Activated B cell treated with CpG ODN at 0.5 μM for 24 hours (primary cell): ENCODE measurements around the gene OTP. TPM values are rescaled to one million over a fixed set of nuclear protein-coding genes. Genes with fewer than 3 reads are reported as not detected.

Experiments
- ATAC-seq: fragments of 200-7000 bp; cut with Tn5 transposase; one replicate; pipeline ENCODE4 v1.10.0; 2021; ENCODE audit warnings: low read depth, mild to moderate bottlenecking, moderate library complexity
- CTCF ChIA-PET: fragments of 350-600 bp; sonication (Branson Sonifier 250); formaldehyde crosslinking; loops from one replicate; lab custom pipeline; 2021; ENCODE audit warnings: antibody characterized with exemption; lab: Charles Lee
- POLR2A ChIA-PET: fragments of 350-600 bp; sonication (Branson Sonifier 250); formaldehyde crosslinking; loops from one replicate; lab custom pipeline; 2021; ENCODE audit warnings: antibody characterized with exemption; lab: Charles Lee
- DNase-seq: peaks from one replicate; pipeline ENCODE4 v3.0.0; 2022
- H3K27ac Mint-ChIP-seq: one replicate; pipeline ENCODE4 v1.8.0; 2020; ENCODE audit warnings: mixed read lengths
- H3K27me3 Mint-ChIP-seq: one replicate; pipeline ENCODE4 v1.8.0; 2021; ENCODE audit warnings: mixed read lengths
- H3K36me3 Mint-ChIP-seq: one replicate; pipeline ENCODE4 v1.8.0; 2021; ENCODE audit warnings: low read depth, mixed read lengths
- H3K4me1 Mint-ChIP-seq: one replicate; pipeline ENCODE4 v1.8.0; 2021; ENCODE audit warnings: mixed read lengths
- H3K4me3 Mint-ChIP-seq: one replicate; pipeline ENCODE4 v1.8.0; 2020; ENCODE audit warnings: mild to moderate bottlenecking, mixed read lengths
- H3K9me3 Mint-ChIP-seq: one replicate; pipeline ENCODE4 v1.8.0; 2020; ENCODE audit warnings: mixed read lengths
- CTCF ChIP-seq: fragments of 200-600 bp; IDR thresholded peaks from one replicate; pipeline ENCODE4 v1.8.0; 2022; ENCODE audit warnings: antibody characterized with exemption, mild to moderate bottlenecking
- intact Hi-C: fragments of 100-400 bp; cut with micrococcal nuclease; formaldehyde crosslinking; loops from one replicate; pipeline ENCODE4 v1.15.1; 2024
- total RNA-seq: library from RNA; stranded (reverse); gene quantifications from 2 replicates; pipeline ENCODE4 v1.2.3, GENCODE V29; 2022

Gene OTP
- total RNA-seq, 1 donor from 2014 or later, result not detected

DNA sequence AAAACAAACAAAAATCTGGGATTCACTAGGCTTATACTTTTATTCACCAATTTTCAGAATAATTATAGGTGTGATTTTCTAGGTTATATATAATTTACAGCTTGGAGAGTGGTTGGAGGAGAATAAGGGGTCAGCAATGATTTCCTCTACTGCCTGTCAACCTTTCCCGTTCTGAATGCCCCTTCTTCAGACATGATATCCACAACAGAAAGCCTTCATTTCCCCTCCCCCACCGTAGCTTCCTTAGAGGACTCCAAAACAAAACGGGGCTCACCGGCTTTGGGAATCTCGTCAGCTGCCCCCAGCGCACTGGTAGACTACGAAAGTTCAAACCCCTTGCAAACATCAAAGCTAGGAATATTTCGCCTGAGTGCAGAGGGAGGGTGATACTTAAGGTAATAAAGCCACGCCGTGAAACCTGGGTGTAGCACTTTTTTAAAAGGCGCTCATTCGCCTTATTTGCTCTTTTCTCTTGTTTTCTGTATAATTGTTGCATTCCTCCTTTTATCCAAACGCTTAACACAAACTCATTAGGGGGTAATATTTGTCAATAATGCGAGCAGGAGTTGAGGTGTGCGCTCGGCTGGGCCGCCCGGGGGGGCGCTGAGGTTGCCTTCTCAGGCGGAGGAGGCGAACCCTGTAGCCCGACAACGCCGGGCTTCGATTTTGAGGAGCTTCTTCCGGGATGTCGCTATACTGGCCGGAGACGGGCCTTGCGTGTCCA, 2.4 kb downstream of the OTP start:
- ATAC-seq, result no peak
- peaks cover 12% of the 10 kb centered on the region for H3K9me3 Mint-ChIP-seq
- no peak for DNase-seq
- H3K4me1 Mint-ChIP-seq, result peaks cover 9% of the 10 kb centered on the region
- H3K27ac Mint-ChIP-seq, result peak overlapping the region; percentile 61
- H3K27me3 Mint-ChIP-seq, result peaks cover 56% of the 10 kb centered on the region
- CTCF ChIA-PET, result no interaction called here
- POLR2A ChIA-PET, result interaction anchor here (0.6 kb wide), 1 partner anchor 168 kb away, joined by 5 read pairs; no protein-coding TSS in a partner anchor
- H3K36me3 Mint-ChIP-seq, result peaks cover 3% of the 10 kb centered on the region
- TF ChIP-seq CTCF, result no peak
- no peak overlapping the region for H3K4me3 Mint-ChIP-seq
- intact Hi-C loops, result no loop called here

DNA sequence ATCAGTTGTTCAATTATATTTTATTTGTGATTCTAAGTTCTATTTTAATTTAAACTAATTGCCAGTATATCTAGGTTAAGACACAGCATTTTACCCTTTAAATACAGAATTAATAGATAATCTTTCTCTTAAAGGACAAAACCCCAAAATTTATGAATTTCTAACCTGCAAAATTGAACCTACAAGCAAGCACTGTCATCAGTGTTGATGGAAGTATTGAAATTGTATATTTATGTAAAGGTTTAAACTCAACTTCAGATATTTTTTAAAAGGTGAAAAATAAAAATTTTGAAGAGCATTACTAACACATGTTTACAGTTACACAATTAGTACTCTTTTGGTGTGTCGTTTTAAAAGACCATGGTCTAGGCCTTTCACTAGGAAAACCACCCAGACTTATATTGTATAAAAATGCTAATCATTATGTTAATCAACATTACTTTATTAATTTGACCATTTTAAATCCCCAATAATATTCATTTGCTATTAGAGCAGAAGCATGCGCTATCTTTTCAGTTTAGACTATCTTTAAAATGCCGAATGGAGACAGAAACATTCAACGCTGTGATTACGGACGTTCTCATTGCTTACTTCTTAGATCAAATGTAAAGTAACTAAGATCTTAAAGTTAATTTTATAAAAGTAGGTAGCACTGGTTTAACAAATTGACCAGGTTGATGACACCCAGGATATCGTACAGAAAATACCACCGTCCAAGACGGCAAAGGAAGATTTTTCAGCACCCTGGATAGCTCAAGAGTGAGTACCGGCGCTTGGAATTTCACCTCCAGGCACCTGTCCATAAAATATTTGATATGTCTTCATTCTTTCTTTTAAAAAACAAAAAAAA, 3.2 kb downstream of the OTP start:
- Mint-ChIP-seq H3K4me1 (peaks cover 14% of the 10 kb centered on the region), H3K4me3 (no peak overlapping the region), H3K27ac (no peak overlapping the region), H3K27me3 (peaks cover 52% of the 10 kb centered on the region), H3K36me3 (peaks cover 3% of the 10 kb centered on the region), H3K9me3 (peaks cover 10% of the 10 kb centered on the region)
- POLR2A ChIA-PET, result no interaction called here
- DNase-seq, result no peak
- no peak for ATAC-seq
- intact Hi-C loops, result no loop called here
- no peak for TF ChIP-seq CTCF
- CTCF ChIA-PET, result no interaction called here

- POLR2A ChIA-PET, result interaction anchor here (1.3 kb wide), 1 partner anchor 1880 kb away, joined by 4 read pairs; the partner anchor contains the start of gene HOMER1
- Mint-ChIP-seq H3K4me1 (peaks cover 29% of the 10 kb centered on the region), H3K27me3 (peaks cover 51% of the 10 kb centered on the region), H3K36me3 (peaks cover 3% of the 10 kb centered on the region), H3K9me3 (peaks cover 10% of the 10 kb centered on the region), H3K27ac (no peak overlapping the region), H3K4me3 (no peak overlapping the region)
- TF ChIP-seq CTCF, result no peak
- intact Hi-C loops, result loop anchor here (5.0 kb wide), 3 partner anchors 141 to 1879 kb away; partner anchors contain the start of genes HOMER1 and WDR41
- no peak for ATAC-seq
- no peak for DNase-seq
- CTCF ChIA-PET, result no interaction called here
Measured at GRCh38 chr5:77633709-77634108, 4.8 kb downstream of the OTP start.

- Mint-ChIP-seq H3K9me3 (peaks cover 12% of the 10 kb centered on the region), H3K4me3 (no peak overlapping the region), H3K4me1 (peaks cover 30% of the 10 kb centered on the region), H3K36me3 (peaks cover 5% of the 10 kb centered on the region), H3K27ac (no peak overlapping the region), H3K27me3 (peaks cover 52% of the 10 kb centered on the region)
- ChIA-PET CTCF (no interaction called here), POLR2A (interaction anchor here (1.3 kb wide), 1 partner anchor 1880 kb away, joined by 4 read pairs; the partner anchor contains the start of gene HOMER1)
- no peak for DNase-seq
- no peak for TF ChIP-seq CTCF
- ATAC-seq, result no peak
- intact Hi-C loops, result loop anchor here (5.0 kb wide), 3 partner anchors 141 to 1879 kb away; partner anchors contain the start of genes HOMER1 and WDR41
Measured at GRCh38 chr5:77633207-77633675, 5.3 kb downstream of the OTP start.
